WERI-Rb-1 (cell line): ENCODE results near the gene ADORA2A.

Source experiments
- DNase-seq: peaks from one replicate; pipeline ENCODE4 v3.0.0-alpha.2; 2020
- H3K27ac ChIP-seq: fragments of 250-450 bp; sonication (Bioruptor Pico); 2 replicates; pipeline ENCODE4 v1.5.1; 2020; ENCODE audit warnings: mild to moderate bottlenecking, moderate library complexity
- H3K27me3 ChIP-seq: fragments of 250-450 bp; sonication (Bioruptor Pico); 2 replicates; pipeline ENCODE4 v1.5.1; 2021; ENCODE audit warnings: mild to moderate bottlenecking, low read depth, moderate library complexity; ENCODE audit not compliant: insufficient read depth, severe bottlenecking
- H3K36me3 ChIP-seq: fragments of 250-450 bp; sonication (Bioruptor Pico); 2 replicates; pipeline ENCODE4 v1.5.1; 2020; ENCODE audit warnings: mild to moderate bottlenecking, moderate library complexity
- H3K4me3 ChIP-seq: 2 replicates; pipeline ENCODE4 v1.5.1; 2011; ENCODE audit warnings: low read depth, mild to moderate bottlenecking, control low read depth, low read length
- H3K9me3 ChIP-seq: fragments of 250-450 bp; sonication (Bioruptor Pico); 2 replicates; pipeline ENCODE4 v1.5.1; 2021; ENCODE audit warnings: mild to moderate bottlenecking, moderate library complexity; ENCODE audit not compliant: severe bottlenecking
- CTCF ChIP-seq: IDR thresholded peaks from 2 replicates; pipeline ENCODE4 v1.5.1; 2011; ENCODE audit warnings: low read depth, mild to moderate bottlenecking, control low read depth, inconsistent platforms, low read length

The ADORA2A gene

DNA sequence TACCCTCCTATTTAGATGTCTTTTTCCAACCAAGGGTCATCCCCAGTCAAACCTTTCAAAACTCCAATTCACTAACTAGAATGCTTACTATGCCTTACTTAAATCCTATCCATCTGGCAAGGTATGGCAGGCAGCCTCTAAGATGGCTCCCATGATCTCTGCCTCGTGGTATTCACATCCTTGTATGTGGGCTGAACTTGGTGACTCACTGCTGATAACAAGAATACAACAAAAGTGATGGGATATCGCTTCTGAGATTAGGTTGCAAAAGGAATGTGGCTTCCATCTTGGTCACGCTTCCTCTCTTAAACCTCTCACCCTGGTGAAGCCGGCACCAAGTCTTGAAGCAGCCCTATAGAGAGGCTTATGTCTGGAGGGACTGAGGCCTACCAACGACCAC is 38.2 kb downstream of the ADORA2A start:
- no peak for TF ChIP-seq CTCF
- H3K27ac ChIP-seq: no peak overlapping the region

GRCh38 chr22:24465975-24466374 is 38.6 kb downstream of the ADORA2A start:
- Histone ChIP-seq H3K27me3 (no peaks in the 10 kb centered on the region), H3K4me3 (no peak overlapping the region), H3K9me3 (no peaks in the 10 kb centered on the region), H3K36me3 (no peaks in the 10 kb centered on the region), H3K27ac (no peak overlapping the region)
- DNase-seq: no peak
- TF ChIP-seq CTCF: no peak

More for the DNA sequence above, 38.2 kb downstream of the ADORA2A start:
- H3K4me3 ChIP-seq: no peak overlapping the region
- no peak for DNase-seq
- no peaks in the 10 kb centered on the region for H3K36me3 ChIP-seq
- H3K27me3 ChIP-seq: no peaks in the 10 kb centered on the region
- no peaks in the 10 kb centered on the region for H3K9me3 ChIP-seq

- Histone ChIP-seq H3K36me3 (no peaks in the 10 kb centered on the region), H3K9me3 (no peaks in the 10 kb centered on the region), H3K4me3 (no peak overlapping the region), H3K27me3 (no peaks in the 10 kb centered on the region), H3K27ac (no peak overlapping the region)
- no peak for TF ChIP-seq CTCF
- DNase-seq: no peak
Measured at GRCh38 chr22:24466716-24467328, 39.4 kb downstream of the ADORA2A start.

GRCh38 chr22:24467340-24467739 is 39.9 kb downstream of the ADORA2A start:
- Histone ChIP-seq H3K4me3 (no peak overlapping the region), H3K9me3 (no peaks in the 10 kb centered on the region), H3K36me3 (no peaks in the 10 kb centered on the region), H3K27me3 (no peaks in the 10 kb centered on the region), H3K27ac (no peak overlapping the region)
- no peak for DNase-seq
- no peak for TF ChIP-seq CTCF

DNA sequence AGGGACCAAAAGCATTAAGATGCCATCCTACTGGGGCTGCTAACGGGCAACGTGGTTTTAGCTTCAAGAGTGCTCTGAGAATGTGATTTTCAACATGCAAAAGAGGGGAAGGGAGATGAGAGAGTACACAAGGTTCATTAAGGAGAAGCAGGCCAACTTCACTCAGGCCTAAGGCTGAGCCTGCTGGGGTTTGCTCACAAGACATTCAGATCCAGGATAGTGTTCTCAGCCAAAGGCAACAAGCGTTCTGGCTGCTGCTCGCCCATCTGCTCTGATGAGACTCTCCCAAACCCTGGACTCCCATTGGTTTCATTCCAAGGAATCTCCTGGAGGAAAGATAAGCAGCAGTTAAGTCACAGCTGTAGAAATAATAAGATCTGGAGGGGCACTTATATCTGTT is 44.2 kb downstream of the ADORA2A start:
- H3K27me3 ChIP-seq: no peaks in the 10 kb centered on the region
- H3K36me3 ChIP-seq: no peaks in the 10 kb centered on the region
- H3K9me3 ChIP-seq: no peaks in the 10 kb centered on the region
- TF ChIP-seq CTCF: no peak
- no peak overlapping the region for H3K27ac ChIP-seq
- no peak overlapping the region for H3K4me3 ChIP-seq
- DNase-seq: no peak

GRCh38 chr22:24473284-24473683 is 45.9 kb downstream of the ADORA2A start:
- Histone ChIP-seq H3K9me3 (no peaks in the 10 kb centered on the region), H3K36me3 (no peaks in the 10 kb centered on the region), H3K27ac (no peak overlapping the region), H3K27me3 (no peaks in the 10 kb centered on the region), H3K4me3 (no peak overlapping the region)
- TF ChIP-seq CTCF: no peak
- DNase-seq: no peak
